Mesenchymal stem cell (in vitro differentiated cells and primary cell): ENCODE data around the gene AARSD1.

Experiments
- DNase-seq: peaks from one replicate; pipeline ENCODE4 v3.0.0-alpha.2; 2013
- H2AFZ ChIP-seq: one replicate; pipeline ENCODE4 v1.6.1; 2013; ENCODE audit warnings: low read depth, mild to moderate bottlenecking, control low read depth, inconsistent platforms, low read length, moderate library complexity
- H2AK5ac ChIP-seq: 2 replicates; pipeline ENCODE4 v1.6.1; 2013; ENCODE audit warnings: low read length, moderate library complexity, mild to moderate bottlenecking, inconsistent platforms; ENCODE audit not compliant: severe bottlenecking
- H2BK120ac ChIP-seq: one replicate; pipeline ENCODE4 v1.6.1; 2013; ENCODE audit warnings: low read depth, mild to moderate bottlenecking, inconsistent platforms, low read length, moderate library complexity
- H2BK12ac ChIP-seq, 2 experiments: one replicate each; pipeline ENCODE4 v1.6.1; 2013; ENCODE audit warnings: inconsistent platforms in 2 of 2, low read length in 2 of 2, mild to moderate bottlenecking in 2 of 2, moderate library complexity in 2 of 2, control low read depth in 1 of 2
- H2BK15ac ChIP-seq: one replicate; pipeline ENCODE4 v1.6.1; 2013; ENCODE audit warnings: mild to moderate bottlenecking, low read depth, inconsistent platforms; ENCODE audit not compliant: poor library complexity, severe bottlenecking
- H2BK5ac ChIP-seq: 2 replicates; pipeline ENCODE4 v1.6.1; 2013; ENCODE audit warnings: low read depth, mild to moderate bottlenecking, low read length, control low read depth, inconsistent platforms; ENCODE audit not compliant: poor library complexity, severe bottlenecking
- H3K14ac ChIP-seq, 2 experiments: one replicate each; pipeline ENCODE4 v1.6.1; 2013; ENCODE audit warnings: inconsistent platforms in 2 of 2, low read length in 2 of 2, control low read depth in 1 of 2, mild to moderate bottlenecking in 1 of 2, moderate library complexity in 1 of 2
- H3K18ac ChIP-seq, 2 experiments: one replicate each; pipeline ENCODE4 v1.6.1; 2013; ENCODE audit warnings: inconsistent platforms in 2 of 2, low read length in 2 of 2, control low read depth in 1 of 2, low read depth in 1 of 2, mild to moderate bottlenecking in 1 of 2
- H3K23ac ChIP-seq, 2 experiments: one replicate each; pipeline ENCODE4 v1.6.1; 2013; ENCODE audit warnings: inconsistent platforms in 2 of 2, low read length in 2 of 2, mild to moderate bottlenecking in 2 of 2, moderate library complexity in 2 of 2, control low read depth in 1 of 2
- H3K27ac ChIP-seq: 2 replicates; pipeline ENCODE4 v1.5.1; 2013; ENCODE audit warnings: mild to moderate bottlenecking, moderate library complexity, low read length, control low read depth, inconsistent platforms; ENCODE audit not compliant: poor library complexity, severe bottlenecking
- H3K27me3 ChIP-seq, 2 experiments: 2 replicates each; pipeline versions ENCODE4 v1.6.1 to v1.7.0; 2013; ENCODE audit warnings: low read length in 2 of 2, mild to moderate bottlenecking in 2 of 2, moderate library complexity in 2 of 2, control low read depth in 1 of 2, inconsistent platforms in 1 of 2; ENCODE audit not compliant: control insufficient read depth in 1 of 2, insufficient read depth in 1 of 2
- H3K36me3 ChIP-seq, 2 experiments: 2 replicates each; pipeline versions ENCODE4 v1.6.1 to v1.7.0; 2013; ENCODE audit warnings: low read length in 2 of 2, control low read depth in 1 of 2, inconsistent platforms in 1 of 2, low read depth in 1 of 2, mild to moderate bottlenecking in 1 of 2; ENCODE audit not compliant: insufficient read depth in 2 of 2, control insufficient read depth in 1 of 2
- H3K4ac ChIP-seq, 2 experiments: one replicate each; pipeline ENCODE4 v1.6.1; 2013; ENCODE audit warnings: inconsistent platforms in 2 of 2, low read length in 2 of 2, mild to moderate bottlenecking in 2 of 2, moderate library complexity in 2 of 2, control low read depth in 1 of 2, low read depth in 1 of 2
- H3K4me1 ChIP-seq: 2 replicates; pipeline ENCODE4 v1.6.1; 2013; ENCODE audit warnings: low read depth, low read length, control low read depth; ENCODE audit not compliant: control insufficient read depth, insufficient read depth
- H3K4me2 ChIP-seq: 2 replicates; pipeline ENCODE4 v1.6.1; 2013; ENCODE audit warnings: low read length, mild to moderate bottlenecking, inconsistent platforms; ENCODE audit not compliant: poor library complexity, severe bottlenecking
- H3K4me3 ChIP-seq, 2 experiments: 2 replicates each; pipeline versions ENCODE4 v1.5.1 to v1.7.0; 2013; ENCODE audit warnings: low read length in 2 of 2, mild to moderate bottlenecking in 2 of 2, control low read depth in 1 of 2, low read depth in 1 of 2; ENCODE audit not compliant: insufficient read depth in 1 of 2
- H3K79me1 ChIP-seq: replicated peaks from 2 replicates; pipeline ENCODE4 v1.6.1; 2013; ENCODE audit warnings: mild to moderate bottlenecking, control low read depth, low read length, inconsistent platforms; ENCODE audit not compliant: poor library complexity, severe bottlenecking
- H3K9ac ChIP-seq: 2 replicates; pipeline ENCODE4 v1.7.0; 2013; ENCODE audit warnings: mild to moderate bottlenecking, low read length, moderate library complexity
- H3K9me3 ChIP-seq: 2 replicates; pipeline ENCODE4 v1.7.0; 2013; ENCODE audit warnings: mild to moderate bottlenecking, low read length; ENCODE audit not compliant: control insufficient read depth
- H4K8ac ChIP-seq: one replicate; pipeline ENCODE4 v1.6.1; 2013; ENCODE audit warnings: inconsistent platforms, mild to moderate bottlenecking, low read length, moderate library complexity
- H4K91ac ChIP-seq: one replicate; pipeline ENCODE4 v1.6.1; 2013; ENCODE audit warnings: mild to moderate bottlenecking, low read length, inconsistent platforms
- WGBS: methylation state at CpG from one replicate; pipeline ENCODE4 v1.1.7; 2013; ENCODE audit warnings: mixed read lengths; 5-methylcytosine and 5-hydroxymethylcytosine counted together

Gene AARSD1

DNA sequence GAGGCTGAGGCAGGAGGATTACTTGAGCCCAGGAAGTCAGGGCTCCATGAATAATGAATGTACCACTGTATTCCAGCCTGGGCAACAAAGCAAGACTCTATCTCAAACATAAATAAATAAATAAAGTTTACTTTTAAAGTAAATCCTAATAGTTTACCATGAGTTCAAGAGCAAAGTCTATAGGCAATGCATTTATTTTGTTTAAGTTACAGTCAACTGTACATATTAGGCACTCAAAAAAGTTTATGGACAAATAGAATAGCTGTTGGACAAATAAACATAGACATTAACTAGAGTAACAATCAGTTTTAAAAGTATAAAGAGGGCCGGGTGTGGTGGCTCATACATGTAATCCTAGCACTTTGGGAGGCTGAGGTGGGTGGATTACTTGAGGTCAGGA, 3.7 kb upstream of the AARSD1 start:
- Histone ChIP-seq H2BK15ac (no peak overlapping the region), H3K27ac (no peak overlapping the region), H3K4me3 (no peak overlapping the region), H3K4me1 (peaks cover 6% of the 10 kb centered on the region), H3K79me1 (peaks cover 3% of the 10 kb centered on the region), H4K91ac (no peak overlapping the region), H2BK12ac (no peak overlapping the region), H4K8ac (no peak overlapping the region), H3K18ac (no peak overlapping the region), H3K9me3 (no peaks in the 10 kb centered on the region), H3K14ac (no peak overlapping the region), H3K27me3 (no peaks in the 10 kb centered on the region), H3K4me2 (no peak overlapping the region), H3K4ac (no peak overlapping the region), H2AK5ac (no peak overlapping the region), H3K23ac (no peak overlapping the region), H2BK120ac (no peak overlapping the region), H3K9ac (no peak overlapping the region), H2BK5ac (no peak overlapping the region), H2AFZ (no peak overlapping the region), H3K36me3 (no peaks in the 10 kb centered on the region)
- DNase-seq: no peak
- 90% methylated on average over 1 of the region's 1 CpG for WGBS

DNA sequence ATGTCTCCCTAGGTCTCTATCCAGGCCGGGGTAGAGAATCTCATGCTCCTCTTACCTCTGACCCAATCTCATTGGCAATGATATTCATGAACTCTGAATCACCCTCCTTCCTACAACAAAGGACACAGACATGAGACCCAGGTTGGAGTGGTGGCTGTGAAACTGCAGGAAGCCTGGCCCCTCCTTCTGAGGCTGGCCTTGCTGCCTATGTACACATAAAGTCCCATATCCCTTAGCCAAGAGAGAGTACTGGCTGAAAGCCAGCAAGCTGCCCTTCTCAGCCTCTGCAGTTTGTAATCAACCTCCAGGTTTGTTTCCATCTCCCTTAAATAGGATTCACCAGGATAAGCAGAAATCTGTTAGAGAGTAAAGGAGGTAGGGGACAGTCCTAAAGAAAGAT, 10.6 kb downstream of the AARSD1 start:
- H3K4ac ChIP-seq: no peak overlapping the region
- DNase-seq: no peak
- no peak overlapping the region for H3K18ac ChIP-seq
- no peaks in the 10 kb centered on the region for H3K4me1 ChIP-seq
- H3K27me3 ChIP-seq: no peaks in the 10 kb centered on the region
- H3K9ac ChIP-seq: no peak overlapping the region
- H3K4me2 ChIP-seq: no peak overlapping the region
- H3K4me3 ChIP-seq: no peak overlapping the region
- H3K23ac ChIP-seq: no peak overlapping the region
- WGBS: 83% methylated on average over 1 of the region's 1 CpG
- no peaks in the 10 kb centered on the region for H3K9me3 ChIP-seq
- H2BK120ac ChIP-seq: no peak overlapping the region
- H3K36me3 ChIP-seq: peaks cover 71 to 81% of the 10 kb centered on the region in 2 experiments
- peaks cover 5% of the 10 kb centered on the region for H3K79me1 ChIP-seq
- no peak overlapping the region for H4K8ac ChIP-seq
- H4K91ac ChIP-seq: peak overlapping the region; percentile 56
- H2BK12ac ChIP-seq: no peak overlapping the region
- no peak overlapping the region for H2AK5ac ChIP-seq
- no peak overlapping the region for H3K14ac ChIP-seq
- H2AFZ ChIP-seq: no peak overlapping the region
- no peak overlapping the region for H2BK15ac ChIP-seq
- no peak overlapping the region for H3K27ac ChIP-seq
- H2BK5ac ChIP-seq: no peak overlapping the region

DNA sequence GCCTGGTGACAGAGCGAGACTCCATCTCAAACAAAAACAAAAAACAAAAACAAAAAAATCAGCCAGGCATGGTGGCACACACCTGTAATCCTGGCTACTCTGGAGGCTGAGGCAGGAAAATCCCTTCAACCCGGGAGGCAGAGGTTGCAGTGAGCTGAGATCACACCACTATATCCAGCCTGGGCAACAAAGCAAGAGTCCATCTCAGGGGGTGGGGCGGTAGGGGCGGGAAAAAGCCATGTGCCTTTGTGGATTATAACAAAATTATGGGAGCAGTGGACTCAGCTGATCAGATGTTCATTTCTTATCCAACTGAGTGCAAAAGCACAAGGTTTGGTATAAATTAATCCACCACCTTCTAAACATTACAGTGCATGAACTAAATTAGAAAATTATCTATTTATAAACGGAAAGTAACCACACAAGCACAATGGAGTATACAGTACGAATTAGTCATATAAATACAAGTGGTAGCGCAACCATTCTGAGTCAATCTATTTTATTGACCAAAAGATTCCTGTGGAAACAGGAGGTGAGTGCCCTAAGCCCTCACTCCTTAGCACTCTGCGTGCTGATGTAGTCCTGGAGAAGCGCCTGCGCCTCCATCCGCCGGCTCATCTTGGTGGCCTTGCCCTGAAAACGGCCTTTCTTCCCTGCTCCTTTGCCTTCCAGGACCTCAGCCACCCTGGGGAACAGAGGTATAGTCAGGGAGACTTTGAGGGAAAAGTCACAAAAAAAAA, 14.0 kb downstream of the AARSD1 start:
- no peak overlapping the region for H2BK15ac ChIP-seq
- no peaks in the 10 kb centered on the region for H3K9me3 ChIP-seq
- no peak overlapping the region for H2BK12ac ChIP-seq
- WGBS: 86% methylated on average over 11 of the region's 13 CpGs
- no peak overlapping the region for H3K4ac ChIP-seq
- H3K18ac ChIP-seq: no peak overlapping the region
- no peak overlapping the region for H3K4me3 ChIP-seq
- no peaks in the 10 kb centered on the region for H3K27me3 ChIP-seq
- H4K8ac ChIP-seq: no peak overlapping the region
- H4K91ac ChIP-seq: no peak overlapping the region
- no peak overlapping the region for H2AK5ac ChIP-seq
- no peak overlapping the region for H2BK120ac ChIP-seq
- no peak overlapping the region for H3K9ac ChIP-seq
- H3K14ac ChIP-seq: no peak overlapping the region
- H2BK5ac ChIP-seq: no peak overlapping the region
- H3K79me1 ChIP-seq: no peaks in the 10 kb centered on the region
- H3K4me1 ChIP-seq: no peaks in the 10 kb centered on the region
- peaks cover 53 to 62% of the 10 kb centered on the region in 2 experiments for H3K36me3 ChIP-seq
- H2AFZ ChIP-seq: no peak overlapping the region
- peak; percentile 85 for DNase-seq
- no peak overlapping the region for H3K23ac ChIP-seq
- H3K27ac ChIP-seq: no peak overlapping the region
- H3K4me2 ChIP-seq: no peak overlapping the region

DNA sequence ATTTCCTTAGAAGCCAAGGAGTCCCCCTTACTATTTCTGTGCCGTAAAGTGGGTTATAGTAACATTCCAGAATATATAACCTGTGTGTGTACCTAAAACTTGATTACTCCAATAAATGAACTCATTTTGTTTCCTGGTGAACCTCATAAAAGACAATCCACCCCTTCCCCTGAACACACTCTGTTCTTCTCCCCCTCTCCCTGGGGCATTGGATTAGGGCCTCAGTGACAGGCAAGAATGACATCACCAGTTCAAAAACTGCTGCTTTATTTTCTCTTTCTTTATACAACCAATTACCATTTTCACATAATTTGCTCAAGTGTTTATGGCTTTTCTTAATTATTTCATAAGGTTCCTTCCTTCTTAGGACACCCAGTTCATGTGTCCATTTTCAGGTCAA, 17.4 kb downstream of the AARSD1 start:
- H3K4me1 ChIP-seq: no peaks in the 10 kb centered on the region
- no peaks in the 10 kb centered on the region for H3K27me3 ChIP-seq
- no peak overlapping the region for H2BK5ac ChIP-seq

More for the DNA sequence above, 17.4 kb downstream of the AARSD1 start:
- WGBS: no CpG with 5 or more reads among the region's 1 CpG
- H2BK12ac ChIP-seq: no peak overlapping the region
- H2BK120ac ChIP-seq: no peak overlapping the region
- no peak overlapping the region for H3K4me2 ChIP-seq
- no peak overlapping the region for H2AFZ ChIP-seq
- H3K27ac ChIP-seq: no peak overlapping the region
- no peak overlapping the region for H2AK5ac ChIP-seq
- H3K9ac ChIP-seq: no peak overlapping the region
- no peak overlapping the region for H4K91ac ChIP-seq
- no peak for DNase-seq
- no peak overlapping the region for H3K4ac ChIP-seq
- no peak overlapping the region for H3K23ac ChIP-seq
- H2BK15ac ChIP-seq: no peak overlapping the region
- no peak overlapping the region for H3K4me3 ChIP-seq
- H3K36me3 ChIP-seq: peaks cover 24 to 32% of the 10 kb centered on the region in 2 experiments
- no peak overlapping the region for H3K14ac ChIP-seq
- H3K79me1 ChIP-seq: no peaks in the 10 kb centered on the region
- H4K8ac ChIP-seq: no peak overlapping the region
- H3K9me3 ChIP-seq: no peaks in the 10 kb centered on the region
- H3K18ac ChIP-seq: no peak overlapping the region
